Measurements from ENCODE around the gene CDR2L.
"Not testable (repeated sequence)": the region's sequence is repeated elsewhere in the genome, so short reads cannot be mapped to it uniquely, and the experiment has no call there.

CDR2L gene

GRCh38 chr17:75025398-75025734, 37.9 kb downstream of the CDR2L start:
- not testable (repeated sequence) for DNase-seq, H3K27me3 Mint-ChIP-seq, H3K9me3 Mint-ChIP-seq
- Mint-ChIP-seq H3K4me1 (ENCODE audit: low read depth) (peaks cover 20% of the 10 kb centered on the region), H3K27ac (peak overlapping the region; percentile 44), H3K36me3 (ENCODE audit: low read depth) (peaks cover 42% of the 10 kb centered on the region), H3K4me3 (peak overlapping the region; percentile 37)

- not testable (repeated sequence) for H3K9me3 Mint-ChIP-seq, H3K27me3 Mint-ChIP-seq, DNase-seq, H3K27ac Mint-ChIP-seq, H3K4me3 Mint-ChIP-seq
- Mint-ChIP-seq H3K36me3 (ENCODE audit: low read depth) (peaks cover 29% of the 10 kb centered on the region), H3K4me1 (ENCODE audit: low read depth) (peaks cover 23% of the 10 kb centered on the region)
These were observed 39.2 kb downstream of the CDR2L start for GRCh38 chr17:75026650-75027049.

GRCh38 chr17:75030161-75030560, 42.7 kb downstream of the CDR2L start:
- Mint-ChIP-seq H3K27ac (no peak overlapping the region), H3K36me3 (ENCODE audit: low read depth) (peaks cover 7% of the 10 kb centered on the region), H3K4me3 (no peak overlapping the region)

GRCh38 chr17:75031972-75032719, 44.7 kb downstream of the CDR2L start:
- Mint-ChIP-seq H3K4me3 (peak overlapping the region; percentile 59), H3K9me3 (peaks cover 3% of the 10 kb centered on the region), H3K27ac (peak overlapping the region; percentile 58), H3K36me3 (ENCODE audit: low read depth) (peaks cover 3% of the 10 kb centered on the region), H3K27me3 (no peaks in the 10 kb centered on the region), H3K4me1 (ENCODE audit: low read depth) (peaks cover 50% of the 10 kb centered on the region)
- peak; percentile 70 for DNase-seq

More at GRCh38 chr17:75030161-75030560, 42.7 kb downstream of the CDR2L start:
- H3K9me3 Mint-ChIP-seq: peaks cover 5% of the 10 kb centered on the region
- H3K4me1 Mint-ChIP-seq (ENCODE audit: low read depth): peaks cover 42% of the 10 kb centered on the region
- no peak for DNase-seq
- no peaks in the 10 kb centered on the region for H3K27me3 Mint-ChIP-seq

- no peaks in the 10 kb centered on the region for H3K27me3 Mint-ChIP-seq
- no peak for DNase-seq
- H3K36me3 Mint-ChIP-seq (ENCODE audit: low read depth): peaks cover 6% of the 10 kb centered on the region
- no peak overlapping the region for H3K27ac Mint-ChIP-seq
- H3K4me1 Mint-ChIP-seq (ENCODE audit: low read depth): peaks cover 54% of the 10 kb centered on the region
- H3K9me3 Mint-ChIP-seq: peaks cover 3% of the 10 kb centered on the region
- H3K4me3 Mint-ChIP-seq: peak overlapping the region; percentile 59
These were observed 45.4 kb downstream of the CDR2L start for GRCh38 chr17:75032720-75033280.

- Mint-ChIP-seq H3K27me3 (no peaks in the 10 kb centered on the region), H3K4me1 (ENCODE audit: low read depth) (peaks cover 54% of the 10 kb centered on the region), H3K4me3 (peak overlapping the region; percentile 91), H3K9me3 (peaks cover 3% of the 10 kb centered on the region), H3K36me3 (ENCODE audit: low read depth) (peaks cover 12% of the 10 kb centered on the region), H3K27ac (peak overlapping the region; percentile 97)
- DNase-seq: peak; percentile 99
These were observed 46.2 kb downstream of the CDR2L start for GRCh38 chr17:75033346-75034235.

GRCh38 chr17:75034236-75034908, 46.9 kb downstream of the CDR2L start:
- Mint-ChIP-seq H3K36me3 (ENCODE audit: low read depth) (peaks cover 19% of the 10 kb centered on the region), H3K4me1 (ENCODE audit: low read depth) (peaks cover 60% of the 10 kb centered on the region), H3K27me3 (no peaks in the 10 kb centered on the region), H3K9me3 (peaks cover 3% of the 10 kb centered on the region), H3K27ac (peak overlapping the region; percentile 97), H3K4me3 (peak overlapping the region; percentile 91)
- peak; percentile 98 for DNase-seq

GRCh38 chr17:75036643-75037268, 49.3 kb downstream of the CDR2L start:
- Mint-ChIP-seq H3K4me3 (peak overlapping the region; percentile 65), H3K27ac (peak overlapping the region; percentile 88), H3K36me3 (ENCODE audit: low read depth) (peaks cover 42% of the 10 kb centered on the region), H3K9me3 (no peaks in the 10 kb centered on the region), H3K27me3 (no peaks in the 10 kb centered on the region), H3K4me1 (ENCODE audit: low read depth) (peaks cover 59% of the 10 kb centered on the region)
- peak; percentile 79 for DNase-seq

GRCh38 chr17:75039238-75039637, 51.8 kb downstream of the CDR2L start:
- H3K27ac Mint-ChIP-seq: no peak overlapping the region
- H3K9me3 Mint-ChIP-seq: no peaks in the 10 kb centered on the region
- H3K36me3 Mint-ChIP-seq (ENCODE audit: low read depth): peaks cover 55% of the 10 kb centered on the region
- no peak for DNase-seq
- H3K4me3 Mint-ChIP-seq: no peak overlapping the region
- H3K27me3 Mint-ChIP-seq: no peaks in the 10 kb centered on the region
- H3K4me1 Mint-ChIP-seq (ENCODE audit: low read depth): peaks cover 44% of the 10 kb centered on the region

GRCh38 chr17:75041656-75042280, 54.3 kb downstream of the CDR2L start:
- no peak overlapping the region for H3K4me3 Mint-ChIP-seq
- DNase-seq: no peak
- no peak overlapping the region for H3K27ac Mint-ChIP-seq
- H3K27me3 Mint-ChIP-seq: no peaks in the 10 kb centered on the region
- no peaks in the 10 kb centered on the region for H3K9me3 Mint-ChIP-seq
- H3K36me3 Mint-ChIP-seq (ENCODE audit: low read depth): peaks cover 67% of the 10 kb centered on the region
- peaks cover 37% of the 10 kb centered on the region for H3K4me1 Mint-ChIP-seq (ENCODE audit: low read depth)

- not testable (repeated sequence) for DNase-seq, H3K27me3 Mint-ChIP-seq, H3K27ac Mint-ChIP-seq, H3K4me3 Mint-ChIP-seq, H3K9me3 Mint-ChIP-seq
- Mint-ChIP-seq H3K4me1 (ENCODE audit: low read depth) (peaks cover 42% of the 10 kb centered on the region), H3K36me3 (ENCODE audit: low read depth) (peaks cover 63% of the 10 kb centered on the region)
These were observed 56.4 kb downstream of the CDR2L start for GRCh38 chr17:75043789-75044188.

GRCh38 chr17:75044716-75045115, 57.3 kb downstream of the CDR2L start:
- no peak overlapping the region for H3K27ac Mint-ChIP-seq
- peaks cover 44% of the 10 kb centered on the region for H3K4me1 Mint-ChIP-seq (ENCODE audit: low read depth)
- H3K36me3 Mint-ChIP-seq (ENCODE audit: low read depth): peaks cover 63% of the 10 kb centered on the region
- no peaks in the 10 kb centered on the region for H3K27me3 Mint-ChIP-seq
- H3K4me3 Mint-ChIP-seq: peak overlapping the region; percentile 42
- no peaks in the 10 kb centered on the region for H3K9me3 Mint-ChIP-seq
- DNase-seq: no peak

- peak overlapping the region; percentile 98 for H3K4me3 Mint-ChIP-seq
- H3K9me3 Mint-ChIP-seq, DNase-seq, H3K27me3 Mint-ChIP-seq: not testable (repeated sequence)
- peak overlapping the region; percentile 99 for H3K27ac Mint-ChIP-seq
- H3K4me1 Mint-ChIP-seq (ENCODE audit: low read depth): peaks cover 46% of the 10 kb centered on the region
- H3K36me3 Mint-ChIP-seq (ENCODE audit: low read depth): peaks cover 56% of the 10 kb centered on the region
These were observed 58.5 kb downstream of the CDR2L start for GRCh38 chr17:75045946-75046406.
